Measurements from ENCODE around the gene SLC27A4.

- no peak for TF ChIP-seq USF1 (IDR thresholded peaks at IDR 0.05; ENCODE audit: borderline replicate concordance, extremely low read length, insufficient read depth, low read depth, low read length)
- TF ChIP-seq CTCF (IDR thresholded peaks at IDR 0.05 in 2 of 3, conservative IDR thresholded peaks at IDR 0.05 in 1 of 3; ENCODE audit: control insufficient read depth in 2 of 3, extremely low read depth in 1 of 3, insufficient read depth in 1 of 3, low read depth in 3 of 3, low read length in 3 of 3) = no peak
- no peak for TF ChIP-seq CEBPB (IDR thresholded peaks at IDR 0.05; ENCODE audit: borderline replicate concordance in 1 of 2, low read depth in 2 of 2, low read length in 2 of 2)
- TF ChIP-seq POLR2A (IDR thresholded peaks at IDR 0.05; ENCODE audit: low read depth, low read length) = no peak
- no peak for TF ChIP-seq FOXK2 (IDR thresholded peaks at IDR 0.05)
Measured at GRCh38 chr9:128361296-128361985, 21.1 kb downstream of the SLC27A4 start.

Data from GM12878 (cell line).